ENCODE measurements around the gene NBAS. TPM values are rescaled to one million over a fixed set of nuclear protein-coding genes. Genes with fewer than 3 reads are reported as not detected.

The NBAS gene
- total and polyA plus RNA-seq, 2 of the 13 experiments (the other 11 are each of a cell fraction or from before 2014, with no cell fraction given) = 33.6 to 58.7 TPM

GRCh38 chr2:15511686-15512085 is 49.4 kb downstream of the NBAS start:
- Histone ChIP-seq H3K4me3 (replicated peaks in 1 of 3; ENCODE audit: insufficient read depth in 1 of 3, low read depth in 2 of 3, low read length in 3 of 3) (no peak overlapping the region), H3K27ac (ENCODE audit: extremely low read length, insufficient read depth, low read length) (no peak overlapping the region), H3K9me3 (ENCODE audit: low read length) (no peaks in the 10 kb centered on the region), H2AFZ (ENCODE audit: low read length) (no peak overlapping the region), H3K79me2 (ENCODE audit: insufficient read depth, low read length) (no peaks in the 10 kb centered on the region), H3K36me3 (replicated peaks in 1 of 2; ENCODE audit: control insufficient read depth in 1 of 2, insufficient read depth in 2 of 2, low read length in 2 of 2) (peaks cover 9 to 44% of the 10 kb centered on the region in 2 experiments), H3K4me1 (ENCODE audit: insufficient read depth, low read length) (no peaks in the 10 kb centered on the region), H4K20me1 (ENCODE audit: insufficient read depth, low read length) (no peaks in the 10 kb centered on the region), H3K27me3 (ENCODE audit: control insufficient read depth in 1 of 2, insufficient read depth in 2 of 2, low read length in 2 of 2) (no peaks in the 10 kb centered on the region), H3K9ac (ENCODE audit: insufficient read depth, low read depth, low read length) (no peak overlapping the region), H3K4me2 (ENCODE audit: low read depth, low read length) (no peak overlapping the region)
- no peak for TF ChIP-seq CHD4 (IDR thresholded peaks at IDR 0.05; ENCODE audit: borderline replicate concordance, low read length)
- no peak for TF ChIP-seq ZNF260 (CRISPR knock-in tag; IDR thresholded peaks at IDR 0.05; ENCODE audit: borderline replicate concordance, low read depth)
- no peak for TF ChIP-seq HDAC6 (IDR thresholded peaks at IDR 0.05; ENCODE audit: low read depth, low read length)
- TF ChIP-seq MIER3 (CRISPR knock-in tag; IDR thresholded peaks at IDR 0.05; ENCODE audit: borderline replicate concordance) = no peak
- no peak for TF ChIP-seq ZNF839 (CRISPR knock-in tag; IDR thresholded peaks at IDR 0.05; ENCODE audit: borderline replicate concordance)
- TF ChIP-seq, protein P1, sequence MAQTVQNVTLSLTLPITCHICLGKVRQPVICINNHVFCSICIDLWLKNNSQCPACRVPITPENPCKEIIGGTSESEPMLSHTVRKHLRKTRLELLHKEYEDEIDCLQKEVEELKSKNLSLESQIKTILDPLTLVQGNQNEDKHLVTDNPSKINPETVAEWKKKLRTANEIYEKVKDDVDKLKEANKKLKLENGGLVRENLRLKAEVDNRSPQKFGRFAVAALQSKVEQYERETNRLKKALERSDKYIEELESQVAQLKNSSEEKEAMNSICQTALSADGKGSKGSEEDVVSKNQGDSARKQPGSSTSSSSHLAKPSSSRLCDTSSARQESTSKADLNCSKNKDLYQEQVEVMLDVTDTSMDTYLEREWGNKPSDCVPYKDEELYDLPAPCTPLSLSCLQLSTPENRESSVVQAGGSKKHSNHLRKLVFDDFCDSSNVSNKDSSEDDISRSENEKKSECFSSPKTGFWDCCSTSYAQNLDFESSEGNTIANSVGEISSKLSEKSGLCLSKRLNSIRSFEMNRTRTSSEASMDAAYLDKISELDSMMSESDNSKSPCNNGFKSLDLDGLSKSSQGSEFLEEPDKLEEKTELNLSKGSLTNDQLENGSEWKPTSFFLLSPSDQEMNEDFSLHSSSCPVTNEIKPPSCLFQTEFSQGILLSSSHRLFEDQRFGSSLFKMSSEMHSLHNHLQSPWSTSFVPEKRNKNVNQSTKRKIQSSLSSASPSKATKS (CRISPR knock-in tag; IDR thresholded peaks at IDR 0.05) = no peak
- no peak for TF ChIP-seq ZBTB37 (CRISPR knock-in tag; IDR thresholded peaks at IDR 0.05)
- no peak for TF ChIP-seq ZFYVE20 (CRISPR knock-in tag; IDR thresholded peaks at IDR 0.05; ENCODE audit: borderline replicate concordance, low read depth)
- no peak for TF ChIP-seq PPARG (CRISPR knock-in tag; conservative IDR thresholded peaks at IDR 0.05)
- TF ChIP-seq ZSCAN20 (CRISPR knock-in tag; IDR thresholded peaks at IDR 0.05; ENCODE audit: borderline replicate concordance) = no peak
- TF ChIP-seq MNT (IDR thresholded peaks at IDR 0.05) = no peak
- no TSS peak for BruUV-seq (replicated peaks)
- DNase-seq (ENCODE audit: low spot score) (no peak), FAIRE-seq (no peak), ATAC-seq (no peak)
- WGBS (ENCODE audit: low lambda C conversion rate) = 94% methylated on average over 1 of the region's 1 CpG
- in situ Hi-C loops (cut with HindIII; ENCODE audit: extremely low pct_ligation_motif_present, low pct_unique_long_range_greater_than_20kb) (no loop called here), intact Hi-C loops (cut with micrococcal nuclease; ENCODE audit: unreplicated experiment) (no loop called here)
- POLR2A ChIA-PET = no interaction called here
- CTCF ChIA-PET (ENCODE audit: low intra/inter-chr PET ratio, low total read pairs) = no interaction called here

All from HepG2 (cell line).